ENCODE measurements around the gene LY86. TPM values are rescaled to one million over a fixed set of nuclear protein-coding genes. Genes with fewer than 3 reads are reported as not detected.

Gene LY86
- total RNA-seq, 1 donor from 2014 or later, result not detected

GRCh38 chr6:6696867-6697531 lies 108.5 kb downstream of the LY86 start:
- Histone ChIP-seq H3K4me3 (ENCODE audit: low read depth, low read length) (no peak overlapping the region), H3K36me3 (ENCODE audit: control insufficient read depth, insufficient read depth, low read length) (no peaks in the 10 kb centered on the region), H3K27me3 (ENCODE audit: control insufficient read depth, insufficient read depth, low read length) (no peaks in the 10 kb centered on the region)
- no peak for DNase-seq (ENCODE audit: low read depth)
- TF ChIP-seq, protein P1, sequence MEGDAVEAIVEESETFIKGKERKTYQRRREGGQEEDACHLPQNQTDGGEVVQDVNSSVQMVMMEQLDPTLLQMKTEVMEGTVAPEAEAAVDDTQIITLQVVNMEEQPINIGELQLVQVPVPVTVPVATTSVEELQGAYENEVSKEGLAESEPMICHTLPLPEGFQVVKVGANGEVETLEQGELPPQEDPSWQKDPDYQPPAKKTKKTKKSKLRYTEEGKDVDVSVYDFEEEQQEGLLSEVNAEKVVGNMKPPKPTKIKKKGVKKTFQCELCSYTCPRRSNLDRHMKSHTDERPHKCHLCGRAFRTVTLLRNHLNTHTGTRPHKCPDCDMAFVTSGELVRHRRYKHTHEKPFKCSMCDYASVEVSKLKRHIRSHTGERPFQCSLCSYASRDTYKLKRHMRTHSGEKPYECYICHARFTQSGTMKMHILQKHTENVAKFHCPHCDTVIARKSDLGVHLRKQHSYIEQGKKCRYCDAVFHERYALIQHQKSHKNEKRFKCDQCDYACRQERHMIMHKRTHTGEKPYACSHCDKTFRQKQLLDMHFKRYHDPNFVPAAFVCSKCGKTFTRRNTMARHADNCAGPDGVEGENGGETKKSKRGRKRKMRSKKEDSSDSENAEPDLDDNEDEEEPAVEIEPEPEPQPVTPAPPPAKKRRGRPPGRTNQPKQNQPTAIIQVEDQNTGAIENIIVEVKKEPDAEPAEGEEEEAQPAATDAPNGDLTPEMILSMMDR (IDR thresholded peaks at IDR 0.05; ENCODE audit: insufficient read depth, low read length, poor library complexity, severe bottlenecking), result peak; percentile 91

DNA sequence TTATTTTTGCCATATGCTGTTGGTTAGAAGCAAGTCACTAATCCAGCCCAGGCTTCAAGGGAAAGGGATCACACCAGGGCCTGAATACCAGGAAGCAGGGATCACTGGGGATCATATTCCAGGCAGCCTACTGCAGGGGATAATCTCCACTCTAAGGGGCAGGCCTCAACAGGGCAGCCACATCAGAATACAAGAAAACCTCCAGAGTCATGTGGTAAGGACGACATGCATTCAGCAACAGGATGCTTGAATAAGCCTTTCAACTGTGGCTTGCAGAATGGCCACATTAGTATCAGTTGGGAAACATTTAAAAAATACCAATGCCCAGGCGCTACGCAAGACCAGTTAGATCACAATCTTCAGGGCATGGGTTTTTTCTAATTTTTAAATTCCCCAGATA lies 109.1 kb downstream of the LY86 start:
- H3K36me3 ChIP-seq (ENCODE audit: control insufficient read depth, insufficient read depth, low read length), result no peaks in the 10 kb centered on the region
- DNase-seq (ENCODE audit: low read depth), result no peak
- H3K27me3 ChIP-seq (ENCODE audit: control insufficient read depth, insufficient read depth, low read length), result no peaks in the 10 kb centered on the region
- TF ChIP-seq, protein P1 (IDR thresholded peaks at IDR 0.05; ENCODE audit: insufficient read depth, low read length, poor library complexity, severe bottlenecking), result no peak
- H3K4me3 ChIP-seq (ENCODE audit: low read depth, low read length), result no peak overlapping the region

- TF ChIP-seq, protein P1 (IDR thresholded peaks at IDR 0.05; ENCODE audit: insufficient read depth, low read length, poor library complexity, severe bottlenecking), result peak; percentile 8
- Histone ChIP-seq H3K27me3 (ENCODE audit: control insufficient read depth, insufficient read depth, low read length) (no peaks in the 10 kb centered on the region), H3K36me3 (ENCODE audit: control insufficient read depth, insufficient read depth, low read length) (no peaks in the 10 kb centered on the region), H3K4me3 (ENCODE audit: low read depth, low read length) (no peak overlapping the region)
- peak; percentile 73 for DNase-seq (ENCODE audit: low read depth)
Measured at GRCh38 chr6:6699741-6700367, 111.3 kb downstream of the LY86 start.

DNA sequence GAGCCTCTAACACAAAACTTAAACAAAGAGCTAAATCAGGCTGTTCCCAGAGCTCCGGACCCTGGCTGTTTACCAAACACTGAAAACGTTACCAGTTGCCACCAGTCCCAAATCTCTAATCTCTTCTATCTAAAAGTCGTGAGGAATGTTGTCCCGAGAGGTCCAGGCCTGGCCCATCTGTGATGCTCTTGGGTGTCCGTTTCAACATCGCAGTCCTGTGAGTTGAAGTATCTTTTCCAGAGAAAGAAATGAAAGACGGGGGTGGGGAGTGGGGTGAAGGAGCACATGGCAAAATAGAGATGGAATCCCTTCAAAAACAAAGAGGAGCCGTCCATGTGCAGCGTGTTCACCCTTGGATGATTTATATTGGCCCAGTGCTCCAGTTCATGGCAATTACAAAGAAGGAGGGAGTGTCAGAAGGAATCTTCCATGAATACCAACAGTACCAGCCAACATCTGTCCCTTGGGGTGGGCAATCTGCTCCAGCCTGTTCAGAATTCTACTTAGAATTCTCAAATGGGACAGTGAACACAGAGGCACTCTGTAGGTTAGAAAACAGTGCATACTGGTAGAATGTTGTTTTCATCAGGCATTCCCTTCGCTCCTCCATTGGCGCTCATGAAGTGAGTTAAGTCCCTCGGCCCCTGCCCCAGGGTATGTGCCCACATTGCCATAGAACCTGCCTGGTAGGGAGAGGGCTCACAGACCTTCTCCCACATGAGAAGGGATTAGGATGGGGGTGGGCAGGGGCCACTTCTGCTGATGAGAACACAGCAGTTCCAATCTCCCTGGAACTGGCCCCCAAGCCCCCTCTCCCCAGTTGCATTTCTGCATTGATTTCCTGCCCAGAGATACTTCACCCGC lies 112.1 kb downstream of the LY86 start:
- H3K4me3 ChIP-seq (ENCODE audit: low read depth, low read length), result no peak overlapping the region
- H3K36me3 ChIP-seq (ENCODE audit: control insufficient read depth, insufficient read depth, low read length), result no peaks in the 10 kb centered on the region
- no peaks in the 10 kb centered on the region for H3K27me3 ChIP-seq (ENCODE audit: control insufficient read depth, insufficient read depth, low read length)
- TF ChIP-seq, protein P1 (IDR thresholded peaks at IDR 0.05; ENCODE audit: insufficient read depth, low read length, poor library complexity, severe bottlenecking), result no peak
- DNase-seq (ENCODE audit: low read depth), result no peak

DNA sequence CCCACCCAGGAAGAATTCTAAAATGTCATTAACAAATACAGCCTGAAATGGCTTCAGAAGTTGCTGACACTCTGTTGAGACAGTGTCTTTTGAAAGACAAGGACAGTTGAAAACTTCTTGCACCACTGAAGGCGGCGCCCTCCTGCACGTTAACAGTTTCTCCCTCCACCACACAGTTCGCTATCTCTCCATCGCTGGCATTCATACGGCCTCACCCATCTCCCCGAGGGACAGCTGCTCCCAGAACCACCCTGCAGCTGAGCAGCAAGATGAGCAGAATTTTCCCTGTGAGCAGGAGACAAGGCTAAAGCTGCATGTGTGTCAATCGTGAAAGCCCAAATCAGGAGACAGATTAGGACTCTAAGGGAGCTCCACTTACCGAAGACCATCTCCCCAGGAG lies 113.3 kb downstream of the LY86 start:
- H3K36me3 ChIP-seq (ENCODE audit: control insufficient read depth, insufficient read depth, low read length), result no peaks in the 10 kb centered on the region
- no peak for DNase-seq (ENCODE audit: low read depth)
- H3K4me3 ChIP-seq (ENCODE audit: low read depth, low read length), result no peak overlapping the region
- TF ChIP-seq, protein P1 (IDR thresholded peaks at IDR 0.05; ENCODE audit: insufficient read depth, low read length, poor library complexity, severe bottlenecking), result no peak
- H3K27me3 ChIP-seq (ENCODE audit: control insufficient read depth, insufficient read depth, low read length), result no peaks in the 10 kb centered on the region

Measured in kidney epithelial cell (primary cell).